HCT116 (cell line): Measurements from ENCODE around the gene NALCN. TPM values are rescaled to one million over a fixed set of nuclear protein-coding genes. Genes with fewer than 3 reads are reported as not detected.

Source experiments
- ATAC-seq: fragments of 200-7000 bp; cut with Tn5 transposase; 2 replicates; pipeline ENCODE4 v1.9.1; 2020; ENCODE audit warnings: mild to moderate bottlenecking, moderate library complexity
- BruUV-seq: library from RNA; stranded (reverse); fragments of 400-500 nt; replicated peaks from 2 replicates; lab custom pipeline; 2021; lab: Mats Ljungman, UMichigan
- CTCF ChIA-PET: fragments of 300-600 bp; sonication (Branson Sonifier 250); formaldehyde crosslinking; loops from one replicate; lab custom pipeline; 2021; ENCODE audit warnings: antibody characterized with exemption; lab: Charles Lee
- POLR2A ChIA-PET: fragments of 300-600, 350-600 bp; sonication (Branson Sonifier 250); formaldehyde crosslinking; loops from one replicate; lab custom pipeline; 2021; ENCODE audit warnings: antibody characterized with exemption; lab: Charles Lee
- RAD21 ChIA-PET, 2 experiments: fragments of 300-600 bp; sonication (Branson Sonifier 250); formaldehyde crosslinking; loops; one replicate each; lab custom pipeline; 2023; ENCODE audit warnings: low total read pairs in 2 of 2; ENCODE audit not compliant: uncharacterized antibody in 2 of 2, unreplicated experiment in 2 of 2, low non-redundant PET in 1 of 2; lab: Charles Lee
- DNase-seq: peaks from one replicate; pipeline ENCODE4 v3.0.0-alpha.2; 2010; ENCODE audit warnings: low read depth, low spot score
- H2AFZ ChIP-seq: fragments of 200-600 bp; shearing (Covaris generic), sonication (generic); 2 replicates; pipeline ENCODE4 v1.6.1; 2017; ENCODE audit warnings: low read depth, mixed run types, mixed read lengths, antibody characterized with exemption, low read length; ENCODE audit not compliant: poor library complexity, severe bottlenecking
- H3K27ac ChIP-seq: 2 replicates; pipeline ENCODE4 v1.5.1; 2012; ENCODE audit warnings: low read depth, low read length
- H3K27me3 ChIP-seq: fragments of 200-600 bp; sonication (generic); 2 replicates; pipeline ENCODE4 v1.6.1; 2016; ENCODE audit warnings: mixed run types, low read length, mixed read lengths; ENCODE audit not compliant: insufficient read depth
- H3K36me3 ChIP-seq, 2 experiments: fragments of 200-500 bp in 1 of 2; fragments of 200-600 bp in 1 of 2; sonication (Bioruptor generic) in 1 of 2; sonication (generic) in 1 of 2; 2 replicates each; pipeline versions ENCODE4 v1.5.1 to v1.6.1; 2014 to 2016; ENCODE audit warnings: low read length in 2 of 2, inconsistent platforms in 1 of 2, mixed read lengths in 1 of 2, mixed run types in 1 of 2; ENCODE audit not compliant: insufficient read depth in 2 of 2, control insufficient read depth in 1 of 2
- H3K4me1 ChIP-seq, 2 experiments: fragments of 200-600 bp in 1 of 2; sonication (generic) in 1 of 2; 2 replicates each; pipeline versions ENCODE4 v1.5.1 to v1.6.1; 2012 to 2017; ENCODE audit warnings: low read length in 2 of 2, inconsistent platforms in 1 of 2, mild to moderate bottlenecking in 1 of 2, mixed read lengths in 1 of 2, mixed run types in 1 of 2, moderate library complexity in 1 of 2; ENCODE audit not compliant: insufficient read depth in 2 of 2, control insufficient read depth in 1 of 2
- H3K4me2 ChIP-seq: fragments of 200-600 bp; sonication (generic); 2 replicates; pipeline ENCODE4 v1.6.1; 2017; ENCODE audit warnings: mixed run types, low read length, mixed read lengths
- H3K4me3 ChIP-seq, 2 experiments: fragments of 200-600 bp in 1 of 2; sonication (generic) in 1 of 2; replicated peaks in 1 of 2; 2 replicates each; pipeline ENCODE4 v1.5.1; 2011 to 2016; ENCODE audit warnings: low read length in 2 of 2, control low read depth in 1 of 2, low read depth in 1 of 2, mild to moderate bottlenecking in 1 of 2, mixed read lengths in 1 of 2, mixed run types in 1 of 2
- H3K79me2 ChIP-seq: fragments of 200-600 bp; sonication (generic); 2 replicates; pipeline ENCODE4 v1.6.1; 2017; ENCODE audit warnings: mild to moderate bottlenecking, mixed run types, low read length, moderate library complexity, mixed read lengths; ENCODE audit not compliant: insufficient read depth
- H3K9ac ChIP-seq: fragments of 200-600 bp; sonication (generic); 2 replicates; pipeline ENCODE4 v1.6.1; 2016; ENCODE audit warnings: low read length, mixed read lengths
- H3K9me2 ChIP-seq: fragments of 200-600 bp; sonication (generic), shearing (Covaris generic); 2 replicates; pipeline ENCODE4 v1.6.1; 2017; ENCODE audit warnings: mixed run types, mild to moderate bottlenecking, moderate library complexity; ENCODE audit not compliant: insufficient read depth
- H3K9me3 ChIP-seq, 2 experiments: fragments of 200-500 bp in 1 of 2; fragments of 200-600 bp in 1 of 2; sonication (Bioruptor generic) in 1 of 2; sonication (generic) in 1 of 2; 2 replicates each; pipeline ENCODE4 v1.6.1; 2014 to 2017; ENCODE audit warnings: low read length in 2 of 2, mixed read lengths in 2 of 2, inconsistent platforms in 1 of 2, low read depth in 1 of 2, mild to moderate bottlenecking in 1 of 2, mixed run types in 1 of 2, moderate library complexity in 1 of 2; ENCODE audit not compliant: control insufficient read depth in 1 of 2, insufficient read depth in 1 of 2
- H4K20me1 ChIP-seq: fragments of 200-600 bp; sonication (generic), shearing (Covaris generic); 2 replicates; pipeline ENCODE4 v1.6.1; 2017; ENCODE audit warnings: mixed run types, mild to moderate bottlenecking, moderate library complexity; ENCODE audit not compliant: insufficient read depth
- EGR1 ChIP-seq: IDR thresholded peaks from 2 replicates; pipeline ENCODE4 v1.6.1; 2012; ENCODE audit warnings: low read depth
- ELF1 ChIP-seq: IDR thresholded peaks from 2 replicates; pipeline ENCODE4 v1.6.1; 2012; ENCODE audit warnings: low read depth, borderline replicate concordance
- EZH2phosphoT487 ChIP-seq: fragments of 200-600 bp; IDR thresholded peaks from 2 replicates; pipeline ENCODE4 v1.6.1; 2018; ENCODE audit warnings: antibody characterized with exemption, borderline replicate concordance
- MAX ChIP-seq: IDR thresholded peaks from 2 replicates; pipeline ENCODE4 v1.6.1; 2012
- RAD21 ChIP-seq: IDR thresholded peaks from 2 replicates; pipeline ENCODE4 v1.6.1; 2012; ENCODE audit warnings: low read depth, mild to moderate bottlenecking
- REST ChIP-seq: IDR thresholded peaks from 2 replicates; pipeline ENCODE4 v1.6.1; 2012; ENCODE audit warnings: low read depth
- SIN3A ChIP-seq: IDR thresholded peaks from 2 replicates; pipeline ENCODE4 v1.6.1; 2012; ENCODE audit warnings: low read depth
- SP1 ChIP-seq: IDR thresholded peaks from 2 replicates; pipeline ENCODE4 v1.6.1; 2012; ENCODE audit warnings: low read depth
- SRF ChIP-seq: IDR thresholded peaks from 2 replicates; pipeline ENCODE4 v1.6.1; 2012; ENCODE audit warnings: low read depth
- ZNF274 ChIP-seq: fragments of 200-500 bp; sonication (Bioruptor generic); IDR thresholded peaks from 2 replicates; pipeline ENCODE4 v1.6.1; 2014; ENCODE audit warnings: mild to moderate bottlenecking, low read depth, low read length, inconsistent platforms
- intact Hi-C: fragments of 100-400 bp; cut with micrococcal nuclease; formaldehyde crosslinking; loops from 2 replicates; pipeline ENCODE4 v1.10.0; 2022
- total RNA-seq: library from RNA; stranded (reverse); gene quantifications from one replicate; pipeline ENCODE4 v1.2.1, GENCODE V29; 2021; ENCODE audit not compliant: unreplicated experiment

The NALCN gene
- total RNA-seq, 1 experiment from 2014 or later = not detected

- no peak overlapping the region for H3K9ac ChIP-seq
- RAD21 ChIA-PET = no interaction called here
- no peak for ATAC-seq
- BruUV-seq = no TSS peak
- POLR2A ChIA-PET = no interaction called here
- no peaks in the 10 kb centered on the region for H3K9me2 ChIP-seq
- TF ChIP-seq REST (no peak), ELF1 (no peak), MAX (no peak), SRF (no peak), RAD21 (no peak), EGR1 (no peak), SIN3A (no peak), EZH2phosphoT487 (no peak), ZNF274 (no peak), SP1 (no peak)
- CTCF ChIA-PET = interaction anchor here (1.4 to 2.9 kb wide), 4 partner anchors 9 to 1578 kb away, joined by 3 to 40 read pairs (median 9); no protein-coding TSS in a partner anchor
- intact Hi-C loops = loop anchor here (10.0 kb wide), 1 partner anchor 1579 kb away; no protein-coding TSS in a partner anchor
- H3K27me3 ChIP-seq = no peaks in the 10 kb centered on the region; the same call in 1 of the 2 replicates
- DNase-seq = no peak
- no peak overlapping the region for H3K4me3 ChIP-seq
- no peak overlapping the region for H3K27ac ChIP-seq
- H2AFZ ChIP-seq = no peak overlapping the region
- H3K36me3 ChIP-seq = no peaks in the 10 kb centered on the region
- no peaks in the 10 kb centered on the region for H3K79me2 ChIP-seq
- H4K20me1 ChIP-seq = no peaks in the 10 kb centered on the region
- no peaks in the 10 kb centered on the region for H3K4me1 ChIP-seq
- H3K4me2 ChIP-seq = no peak overlapping the region
- H3K9me3 ChIP-seq = no peaks in the 10 kb centered on the region
These were observed 270.0 kb downstream of the NALCN start for GRCh38 chr13:101146101-101146898.
